Sigmoid colon (tissue), 4 donors: ENCODE data around the gene DYDC1.

ENCODE experiments used
- CTCF ChIP-seq, 4 experiments: fragments of 450-650 bp in 3 of 4; fragments of 200-600 bp in 1 of 4; IDR thresholded peaks; one replicate each; pipeline ENCODE4 v1.5.1; 2016 to 2019; ENCODE audit warnings: antibody characterized with exemption in 4 of 4, mild to moderate bottlenecking in 3 of 4, moderate library complexity in 2 of 4
- EP300 ChIP-seq, 4 donors: sonication (generic); formaldehyde crosslinking; IDR thresholded peaks; one replicate each; pipeline ENCODE4 v1.6.1; 2017; ENCODE audit warnings: antibody characterized with exemption in 4 of 4
- POLR2A ChIP-seq, 2 donors: fragments of 450-650 bp; IDR thresholded peaks; one replicate each; pipeline ENCODE4 v1.6.1; 2016; ENCODE audit warnings: antibody characterized with exemption in 2 of 2, mild to moderate bottlenecking in 2 of 2, moderate library complexity in 2 of 2
- POLR2AphosphoS5 ChIP-seq, 4 donors: sonication (generic); formaldehyde crosslinking; IDR thresholded peaks; one replicate each; pipeline ENCODE4 v1.6.1; 2017; ENCODE audit warnings: antibody characterized with exemption in 4 of 4

DNA sequence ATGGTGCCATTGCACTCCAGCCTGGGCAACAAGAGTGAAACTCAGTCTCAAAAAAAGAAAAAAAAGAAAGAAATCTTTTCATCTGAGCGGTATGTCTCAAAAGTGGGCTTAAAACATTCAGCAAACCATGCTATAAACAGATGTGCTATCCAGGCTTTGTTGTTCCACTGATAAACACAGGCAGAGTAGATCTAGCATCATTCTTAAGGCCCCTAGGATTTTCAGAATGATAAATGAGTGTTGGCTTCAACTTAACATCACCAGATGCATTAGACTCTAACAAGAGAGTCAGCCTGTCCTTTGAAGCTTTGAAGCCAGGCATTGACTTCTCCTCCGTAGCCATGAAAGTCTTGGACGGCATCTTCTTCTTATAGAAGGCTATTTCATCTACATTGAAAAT, 23.1 kb upstream of the DYDC1 start:
- TF ChIP-seq CTCF (IDR thresholded peaks at IDR 0.05) (no peak), POLR2A (IDR thresholded peaks at IDR 0.05) (no peak), EP300 (IDR thresholded peaks at IDR 0.05) (no peak), POLR2AphosphoS5 (IDR thresholded peaks at IDR 0.05) (no peak)
